IPS DF 6.9 (cell line): Measurements from ENCODE around the gene PLCB1.

Experiments
- DNase-seq: peaks from one replicate; pipeline ENCODE4 v3.0.0-alpha.2; 2013; ENCODE audit warnings: low read depth, low spot score
- H3K27ac ChIP-seq: one replicate; pipeline ENCODE4 v1.5.1; 2013; ENCODE audit warnings: low read length, control low read depth
- H3K27me3 ChIP-seq: 2 replicates; pipeline ENCODE4 v1.6.1; 2013; ENCODE audit warnings: mild to moderate bottlenecking, low read length; ENCODE audit not compliant: control insufficient read depth, insufficient read depth
- H3K36me3 ChIP-seq: 2 replicates; pipeline ENCODE4 v1.6.1; 2013; ENCODE audit warnings: low read length; ENCODE audit not compliant: control insufficient read depth, insufficient read depth
- H3K4me1 ChIP-seq: 2 replicates; pipeline ENCODE4 v1.6.1; 2013; ENCODE audit warnings: low read length; ENCODE audit not compliant: control insufficient read depth, insufficient read depth
- H3K4me3 ChIP-seq: 2 replicates; pipeline ENCODE4 v1.5.1; 2013; ENCODE audit warnings: mild to moderate bottlenecking, low read length
- H3K9me3 ChIP-seq: 2 replicates; pipeline ENCODE4 v1.6.1; 2013; ENCODE audit warnings: low read length, inconsistent platforms; ENCODE audit not compliant: control insufficient read depth, insufficient read depth
- WGBS: extraction: QIAGEN DNeasy Blood & Tissue Kit; methylation state at CpG from one replicate; pipeline ENCODE4 v1.1.7; 2013; ENCODE audit warnings: mixed read lengths, missing lambda C conversion rate; ENCODE audit not compliant: insufficient read length, insufficient coverage; 5-methylcytosine and 5-hydroxymethylcytosine counted together

The PLCB1 gene

DNA sequence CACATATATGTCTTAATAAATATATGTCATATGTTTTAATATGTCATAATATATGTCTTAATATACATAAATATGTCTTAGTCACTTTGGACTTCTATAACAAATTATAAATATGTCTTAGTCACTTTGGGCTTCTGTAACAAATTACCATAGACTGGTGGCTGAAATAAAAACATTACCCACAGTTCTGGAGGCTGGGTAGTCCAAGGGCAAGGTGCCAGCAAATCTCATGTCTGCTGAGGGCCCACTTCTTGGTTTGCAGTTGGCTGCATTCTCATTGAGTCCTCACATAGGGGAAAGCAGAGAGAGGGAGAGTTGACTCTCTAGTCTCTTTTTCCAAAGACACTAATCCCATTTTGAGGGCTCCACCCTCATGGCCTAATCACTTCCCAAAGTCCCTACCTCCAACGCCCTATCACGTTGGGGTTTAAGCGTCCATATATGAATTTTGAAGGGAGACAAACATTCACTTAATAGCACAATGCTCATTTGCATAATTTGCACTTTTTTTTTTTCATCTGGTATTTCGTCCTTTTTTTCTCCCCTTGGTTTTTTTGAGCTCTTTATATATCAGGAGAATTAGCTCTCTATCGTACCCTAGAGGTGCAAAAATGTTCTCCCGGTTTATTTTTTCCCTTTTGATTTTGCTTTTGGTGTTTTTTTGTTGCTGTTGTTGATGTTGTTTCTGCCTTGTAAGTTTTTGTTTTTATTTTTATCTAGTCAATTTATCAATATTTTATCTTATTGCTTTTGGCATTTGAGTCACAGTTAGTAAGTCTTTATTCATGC is 266.4 kb downstream of the PLCB1 start:
- no peak overlapping the region for H3K4me3 ChIP-seq
- WGBS = no CpG with 5 or more reads among the region's 6 CpGs
- H3K27me3 ChIP-seq = no peaks in the 10 kb centered on the region
- H3K9me3 ChIP-seq = no peaks in the 10 kb centered on the region
- no peak for DNase-seq
- H3K27ac ChIP-seq = no peak overlapping the region
- no peaks in the 10 kb centered on the region for H3K36me3 ChIP-seq
- H3K4me1 ChIP-seq = no peaks in the 10 kb centered on the region

DNA sequence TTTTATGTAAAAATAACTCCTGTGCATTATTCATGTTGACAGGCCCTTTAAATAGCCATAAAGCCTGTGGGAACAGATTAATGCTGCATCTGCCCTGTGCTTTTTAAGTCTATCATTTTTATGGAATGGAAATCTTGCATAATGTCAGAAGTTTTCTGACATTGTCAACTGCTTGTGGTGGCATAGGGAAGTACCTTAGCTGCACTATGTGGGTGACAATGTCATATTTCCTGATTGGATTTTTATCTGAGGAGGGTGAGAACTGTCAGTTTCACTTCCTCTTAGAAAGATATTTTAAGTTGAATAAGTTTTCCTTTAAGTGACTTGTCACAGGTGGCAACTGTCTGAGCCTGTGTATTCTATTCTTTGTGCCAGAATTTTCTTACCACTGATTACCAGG is 267.9 kb downstream of the PLCB1 start:
- Histone ChIP-seq H3K27me3 (no peaks in the 10 kb centered on the region), H3K9me3 (no peaks in the 10 kb centered on the region), H3K36me3 (no peaks in the 10 kb centered on the region), H3K27ac (no peak overlapping the region), H3K4me3 (no peak overlapping the region), H3K4me1 (no peaks in the 10 kb centered on the region)
- DNase-seq = no peak

DNA sequence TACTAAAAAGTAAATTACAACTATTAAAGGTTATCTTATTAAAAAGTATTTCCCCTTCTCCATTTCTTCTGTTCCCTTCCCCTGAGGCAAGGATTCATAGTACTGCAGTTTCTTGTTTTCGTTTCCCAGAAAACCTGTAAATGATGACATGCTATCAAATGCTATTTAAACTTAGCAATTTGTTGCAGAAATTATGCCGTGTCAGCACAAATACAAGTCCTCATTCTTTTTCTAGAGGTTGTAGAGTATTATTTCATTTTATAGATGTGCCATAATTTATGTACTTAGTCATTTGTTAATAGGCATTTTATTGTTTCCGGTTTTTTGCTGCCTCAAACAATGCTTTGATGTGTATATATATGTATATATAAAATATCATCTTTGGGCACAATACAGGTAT is 268.4 kb downstream of the PLCB1 start:
- Histone ChIP-seq H3K4me3 (no peak overlapping the region), H3K4me1 (no peaks in the 10 kb centered on the region), H3K27ac (no peak overlapping the region), H3K9me3 (no peaks in the 10 kb centered on the region), H3K27me3 (no peaks in the 10 kb centered on the region), H3K36me3 (no peaks in the 10 kb centered on the region)
- no peak for DNase-seq
- no CpG with 5 or more reads among the region's 3 CpGs for WGBS

DNA sequence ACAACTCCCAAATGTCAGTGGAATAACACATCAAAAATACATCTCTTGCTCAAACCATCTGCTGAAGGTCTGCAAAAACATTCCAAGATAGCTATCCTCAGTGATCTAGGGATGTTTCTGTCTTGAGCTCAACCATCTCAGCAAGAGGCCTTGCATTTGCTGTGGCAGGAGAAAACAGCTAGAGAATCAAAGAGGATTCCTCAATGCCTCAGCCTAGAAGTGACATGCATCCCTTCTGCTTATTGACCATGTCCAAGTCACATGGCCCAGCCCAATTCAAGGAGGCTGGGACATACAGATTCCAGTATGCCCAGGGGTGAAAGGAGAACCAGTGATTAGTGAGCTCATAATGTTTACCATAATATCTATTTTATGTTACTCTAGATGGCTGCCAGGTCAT is 269.5 kb downstream of the PLCB1 start:
- no peaks in the 10 kb centered on the region for H3K36me3 ChIP-seq
- H3K4me1 ChIP-seq = no peaks in the 10 kb centered on the region
- H3K27ac ChIP-seq = no peak overlapping the region
- no peak for DNase-seq
- H3K9me3 ChIP-seq = no peaks in the 10 kb centered on the region
- no peak overlapping the region for H3K4me3 ChIP-seq
- H3K27me3 ChIP-seq = no peaks in the 10 kb centered on the region

DNA sequence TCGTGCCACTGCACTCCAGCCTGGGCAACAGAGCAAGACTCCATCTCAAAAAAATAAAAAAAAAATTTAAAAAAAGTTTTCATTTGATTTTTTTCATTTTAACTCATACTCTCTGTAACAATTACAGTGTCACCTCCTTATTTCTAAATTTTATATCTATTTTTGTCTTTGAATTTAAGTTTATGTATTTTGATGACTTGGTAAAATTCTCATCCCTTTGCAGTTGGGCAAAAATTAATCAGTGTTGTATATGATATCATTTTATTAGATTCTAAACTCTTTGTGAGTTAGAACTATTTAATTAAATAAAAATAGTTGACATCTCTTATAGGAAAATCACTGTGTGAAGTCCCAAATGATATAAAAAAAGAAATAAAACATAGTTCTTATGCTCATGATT is 270.7 kb downstream of the PLCB1 start:
- H3K9me3 ChIP-seq = no peaks in the 10 kb centered on the region
- no peak for DNase-seq
- no peaks in the 10 kb centered on the region for H3K36me3 ChIP-seq
- no peaks in the 10 kb centered on the region for H3K4me1 ChIP-seq
- no peaks in the 10 kb centered on the region for H3K27me3 ChIP-seq
- H3K4me3 ChIP-seq = no peak overlapping the region
- no peak overlapping the region for H3K27ac ChIP-seq
- WGBS = no CpG with 5 or more reads among the region's 1 CpG

DNA sequence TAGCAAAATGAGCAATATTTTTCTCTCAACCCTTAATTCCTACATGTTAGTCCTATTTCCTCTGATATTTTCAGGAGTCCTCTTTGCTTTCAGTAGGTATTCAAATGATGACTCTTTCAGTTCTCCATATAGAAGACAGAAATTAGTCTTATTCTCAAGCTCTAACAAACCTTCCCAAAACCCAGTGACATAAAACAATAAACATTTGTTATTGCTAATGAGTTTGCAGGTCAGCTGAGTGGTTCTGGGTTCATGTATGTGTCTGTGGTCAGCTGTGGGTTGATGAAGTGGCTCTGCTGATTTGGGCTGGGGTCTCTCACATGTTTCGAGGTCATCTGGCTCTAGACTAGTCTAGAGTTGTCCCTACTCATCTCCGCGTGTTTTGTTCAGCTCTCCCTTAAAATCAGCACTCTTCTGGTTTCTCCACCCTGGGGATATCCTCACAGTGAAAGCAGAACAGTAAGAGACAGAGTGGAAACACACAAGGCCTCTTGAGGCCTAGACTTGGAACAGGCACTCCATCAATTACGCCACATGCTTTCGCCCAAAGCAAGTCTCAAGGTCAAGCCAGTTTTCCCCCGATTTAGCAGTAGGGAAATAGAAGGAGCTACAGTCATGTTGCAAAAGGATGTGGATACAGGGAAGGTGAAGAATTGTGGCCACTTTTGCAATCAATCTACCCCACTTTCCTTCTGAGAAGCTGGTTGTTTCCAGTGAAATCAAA is 273.0 kb downstream of the PLCB1 start:
- Histone ChIP-seq H3K4me1 (no peaks in the 10 kb centered on the region), H3K9me3 (no peaks in the 10 kb centered on the region), H3K27ac (no peak overlapping the region), H3K36me3 (no peaks in the 10 kb centered on the region), H3K4me3 (no peak overlapping the region), H3K27me3 (no peaks in the 10 kb centered on the region)
- DNase-seq = no peak
- WGBS = no CpG with 5 or more reads among the region's 6 CpGs

DNA sequence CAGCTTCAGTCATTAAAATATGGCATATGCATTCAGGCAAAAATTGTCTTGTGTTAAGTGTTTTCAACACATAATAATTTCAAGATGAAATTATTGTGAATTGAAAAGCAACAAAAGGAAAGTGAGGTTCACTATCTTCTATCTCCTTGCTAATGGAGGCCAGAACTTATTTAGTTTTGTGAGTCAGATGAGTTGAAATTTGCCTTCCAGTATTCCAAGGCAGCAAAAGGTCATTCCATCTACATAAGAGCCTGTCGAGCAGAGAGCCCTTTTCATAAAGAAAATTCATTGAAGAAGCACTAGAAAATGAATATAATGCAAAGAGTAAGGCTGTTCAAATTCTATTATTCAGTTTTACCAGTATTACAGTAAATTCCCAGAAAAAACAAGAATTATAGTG is 274.3 kb downstream of the PLCB1 start:
- no peaks in the 10 kb centered on the region for H3K4me1 ChIP-seq
- DNase-seq = no peak
- H3K36me3 ChIP-seq = no peaks in the 10 kb centered on the region
- no peak overlapping the region for H3K4me3 ChIP-seq
- no peaks in the 10 kb centered on the region for H3K27me3 ChIP-seq
- H3K27ac ChIP-seq = no peak overlapping the region
- WGBS = no CpG with 5 or more reads among the region's 1 CpG
- no peaks in the 10 kb centered on the region for H3K9me3 ChIP-seq

DNA sequence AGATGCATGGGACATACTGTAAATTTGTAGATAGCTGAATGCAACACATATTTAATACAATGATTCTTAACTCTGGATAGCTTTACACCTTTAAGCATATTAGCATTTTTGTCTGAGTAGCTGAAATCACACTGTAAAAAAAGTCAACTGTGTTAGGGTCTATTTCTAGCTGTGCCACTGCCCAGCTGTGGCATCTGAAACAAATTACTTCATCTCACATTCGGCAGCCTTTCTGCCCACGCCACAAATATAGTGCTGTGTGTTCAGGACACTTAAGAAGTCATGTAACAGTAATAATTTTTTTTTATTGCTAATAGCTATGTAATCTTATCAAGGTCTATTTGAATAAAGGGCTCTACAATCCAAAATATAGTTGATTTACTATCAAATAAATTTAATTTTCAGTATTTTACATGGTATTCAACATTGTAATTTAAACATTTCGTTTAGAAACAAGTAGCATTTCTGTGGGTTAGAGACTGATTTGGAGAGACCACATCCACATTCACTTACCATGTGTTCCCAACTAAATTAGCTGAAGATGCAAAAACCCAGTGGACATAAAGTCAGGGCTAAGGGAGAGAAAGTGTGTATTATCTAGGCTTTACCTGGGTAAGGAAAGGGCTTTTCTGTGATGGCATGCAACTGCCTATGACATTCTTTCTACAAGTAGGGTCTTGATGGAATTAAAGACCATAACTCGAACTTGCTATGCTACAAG is 276.7 kb downstream of the PLCB1 start:
- no peak overlapping the region for H3K27ac ChIP-seq
- DNase-seq = no peak
- H3K9me3 ChIP-seq = no peaks in the 10 kb centered on the region
- no peaks in the 10 kb centered on the region for H3K4me1 ChIP-seq
- no peaks in the 10 kb centered on the region for H3K36me3 ChIP-seq
- WGBS = no CpG with 5 or more reads among the region's 4 CpGs
- no peaks in the 10 kb centered on the region for H3K27me3 ChIP-seq
- no peak overlapping the region for H3K4me3 ChIP-seq

DNA sequence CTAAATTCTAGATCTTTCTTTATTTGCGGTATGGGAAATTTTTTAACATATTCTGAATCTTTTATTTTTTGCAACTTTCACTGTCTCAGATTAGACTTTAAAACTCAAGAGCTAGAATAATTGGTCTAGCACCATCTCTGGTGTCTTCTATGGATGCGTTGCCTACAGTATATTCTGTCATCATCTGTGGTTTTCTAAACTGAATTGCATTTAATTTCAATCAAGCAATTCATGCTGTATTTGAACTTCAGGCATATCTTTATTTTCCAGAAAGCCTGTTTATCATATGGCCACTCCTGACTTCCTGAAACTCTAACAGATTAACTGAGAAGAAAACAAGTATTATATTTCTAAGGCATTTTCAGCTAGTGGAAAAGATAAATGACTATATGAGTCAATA is 281.6 kb downstream of the PLCB1 start:
- Histone ChIP-seq H3K36me3 (no peaks in the 10 kb centered on the region), H3K9me3 (no peaks in the 10 kb centered on the region), H3K27ac (no peak overlapping the region), H3K4me3 (no peak overlapping the region), H3K27me3 (no peaks in the 10 kb centered on the region), H3K4me1 (no peaks in the 10 kb centered on the region)
- no peak for DNase-seq
- WGBS = no CpG with 5 or more reads among the region's 2 CpGs

DNA sequence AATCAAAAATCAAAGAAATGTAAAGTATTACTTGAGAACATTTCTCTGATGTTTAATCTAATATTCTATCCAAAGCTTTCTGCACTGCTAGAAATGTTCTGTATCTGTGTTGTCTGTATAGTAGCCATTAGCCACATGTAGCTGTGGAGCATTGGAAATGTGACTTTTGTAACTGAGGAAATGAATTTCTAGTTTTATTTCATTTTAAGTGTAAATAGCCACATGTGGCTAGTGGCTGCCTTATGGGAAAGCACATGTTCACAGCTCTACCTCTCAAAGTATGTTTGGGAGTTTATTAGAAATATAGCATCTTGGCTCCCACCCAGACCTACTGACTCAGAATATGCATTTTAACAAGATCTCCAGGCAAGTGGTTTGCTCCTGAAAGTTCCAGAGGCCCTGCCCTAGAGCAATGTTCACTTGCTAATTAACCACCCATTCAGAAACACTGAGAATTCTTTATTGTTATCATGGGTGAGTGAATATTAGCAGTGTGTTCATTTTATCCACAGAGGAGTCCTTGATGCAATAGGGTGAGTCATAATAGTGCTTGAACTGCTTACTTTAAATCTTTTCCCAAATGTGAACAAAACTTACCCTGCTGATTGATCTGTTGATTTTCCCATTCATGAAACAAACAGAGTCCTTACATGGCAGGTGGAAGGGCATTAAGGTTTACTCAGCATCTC is 282.7 kb downstream of the PLCB1 start:
- H3K9me3 ChIP-seq = no peaks in the 10 kb centered on the region
- no peak overlapping the region for H3K27ac ChIP-seq
- no peak overlapping the region for H3K4me3 ChIP-seq
- H3K27me3 ChIP-seq = no peaks in the 10 kb centered on the region
- no peak for DNase-seq
- H3K4me1 ChIP-seq = no peaks in the 10 kb centered on the region
- H3K36me3 ChIP-seq = no peaks in the 10 kb centered on the region
